Testis (tissue), 2 donors: ENCODE measurements around the gene TF.

Source experiments
- POLR2A ChIP-seq: fragments of 450-650 bp; IDR thresholded peaks from one replicate; pipeline ENCODE4 v1.6.1; 2017; ENCODE audit warnings: antibody characterized with exemption, mild to moderate bottlenecking, moderate library complexity
- TF ChIP-seq, protein P1 (sequence below), 3 experiments: fragments of 450-650 bp in 2 of 3; fragments of 200-600 bp in 1 of 3; sonication (generic) in 1 of 3; IDR thresholded peaks; one replicate each; pipeline ENCODE4 v1.5.1; 2016 to 2019; ENCODE audit warnings: antibody characterized with exemption in 3 of 3, mild to moderate bottlenecking in 2 of 3, moderate library complexity in 1 of 3

DNA sequence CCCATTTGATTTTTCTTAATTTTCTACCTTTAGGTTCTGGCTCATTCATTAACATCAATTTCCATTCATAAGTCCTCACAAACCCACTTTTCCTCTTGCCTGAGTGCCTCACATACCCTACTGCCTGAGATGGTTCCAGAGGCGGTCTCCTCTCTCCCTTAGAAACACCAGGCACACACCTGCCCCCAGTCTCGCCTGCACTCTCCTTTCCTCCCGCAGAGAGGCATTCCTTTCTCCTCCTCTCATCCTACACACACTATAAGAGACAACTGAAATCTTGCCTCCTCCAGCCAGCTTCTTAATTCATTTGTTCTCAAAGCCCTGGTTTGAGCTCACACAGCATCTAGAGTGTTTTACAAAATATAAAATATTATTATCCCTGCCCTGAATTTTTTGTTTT, 27.5 kb downstream of the TF start:
- no peak for TF ChIP-seq POLR2A
- TF ChIP-seq, protein P1, sequence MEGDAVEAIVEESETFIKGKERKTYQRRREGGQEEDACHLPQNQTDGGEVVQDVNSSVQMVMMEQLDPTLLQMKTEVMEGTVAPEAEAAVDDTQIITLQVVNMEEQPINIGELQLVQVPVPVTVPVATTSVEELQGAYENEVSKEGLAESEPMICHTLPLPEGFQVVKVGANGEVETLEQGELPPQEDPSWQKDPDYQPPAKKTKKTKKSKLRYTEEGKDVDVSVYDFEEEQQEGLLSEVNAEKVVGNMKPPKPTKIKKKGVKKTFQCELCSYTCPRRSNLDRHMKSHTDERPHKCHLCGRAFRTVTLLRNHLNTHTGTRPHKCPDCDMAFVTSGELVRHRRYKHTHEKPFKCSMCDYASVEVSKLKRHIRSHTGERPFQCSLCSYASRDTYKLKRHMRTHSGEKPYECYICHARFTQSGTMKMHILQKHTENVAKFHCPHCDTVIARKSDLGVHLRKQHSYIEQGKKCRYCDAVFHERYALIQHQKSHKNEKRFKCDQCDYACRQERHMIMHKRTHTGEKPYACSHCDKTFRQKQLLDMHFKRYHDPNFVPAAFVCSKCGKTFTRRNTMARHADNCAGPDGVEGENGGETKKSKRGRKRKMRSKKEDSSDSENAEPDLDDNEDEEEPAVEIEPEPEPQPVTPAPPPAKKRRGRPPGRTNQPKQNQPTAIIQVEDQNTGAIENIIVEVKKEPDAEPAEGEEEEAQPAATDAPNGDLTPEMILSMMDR (IDR thresholded peaks at IDR 0.05): no peak
